Measurements from ENCODE around the gene SRXN1.

DNA sequence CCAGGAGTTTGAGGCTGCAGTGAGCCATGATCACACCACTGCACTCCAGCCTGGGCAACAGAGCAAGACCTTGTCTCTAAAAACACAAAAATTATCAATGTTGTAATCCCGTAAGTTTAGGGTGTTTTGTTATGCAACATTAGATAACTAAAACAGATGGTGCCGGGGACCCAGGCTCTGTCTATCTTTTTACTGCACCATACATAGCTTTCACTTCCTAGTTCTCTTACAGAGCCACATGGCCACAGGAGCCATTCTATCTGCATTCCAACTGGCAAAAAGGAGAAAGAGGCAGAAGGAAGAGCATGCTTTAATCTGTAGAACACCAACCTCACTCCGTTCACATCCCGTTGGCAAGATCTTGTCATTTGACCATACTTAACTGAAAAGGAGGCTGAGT lies 37.5 kb downstream of the SRXN1 start:
- TF ChIP-seq, protein P1, sequence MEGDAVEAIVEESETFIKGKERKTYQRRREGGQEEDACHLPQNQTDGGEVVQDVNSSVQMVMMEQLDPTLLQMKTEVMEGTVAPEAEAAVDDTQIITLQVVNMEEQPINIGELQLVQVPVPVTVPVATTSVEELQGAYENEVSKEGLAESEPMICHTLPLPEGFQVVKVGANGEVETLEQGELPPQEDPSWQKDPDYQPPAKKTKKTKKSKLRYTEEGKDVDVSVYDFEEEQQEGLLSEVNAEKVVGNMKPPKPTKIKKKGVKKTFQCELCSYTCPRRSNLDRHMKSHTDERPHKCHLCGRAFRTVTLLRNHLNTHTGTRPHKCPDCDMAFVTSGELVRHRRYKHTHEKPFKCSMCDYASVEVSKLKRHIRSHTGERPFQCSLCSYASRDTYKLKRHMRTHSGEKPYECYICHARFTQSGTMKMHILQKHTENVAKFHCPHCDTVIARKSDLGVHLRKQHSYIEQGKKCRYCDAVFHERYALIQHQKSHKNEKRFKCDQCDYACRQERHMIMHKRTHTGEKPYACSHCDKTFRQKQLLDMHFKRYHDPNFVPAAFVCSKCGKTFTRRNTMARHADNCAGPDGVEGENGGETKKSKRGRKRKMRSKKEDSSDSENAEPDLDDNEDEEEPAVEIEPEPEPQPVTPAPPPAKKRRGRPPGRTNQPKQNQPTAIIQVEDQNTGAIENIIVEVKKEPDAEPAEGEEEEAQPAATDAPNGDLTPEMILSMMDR (IDR thresholded peaks at IDR 0.05; ENCODE audit: insufficient read depth, low read length), result no peak
- TF ChIP-seq POLR2AphosphoS5 (IDR thresholded peaks at IDR 0.05; ENCODE audit: low read depth), result no peak
